ENCODE measurements around the gene RACGAP1.
A peak's percentile ranks its signal among the peaks of the same experiment; 100 is the strongest.

Gene RACGAP1

GRCh38 chr12:50061171-50061570 is 35.9 kb upstream of the RACGAP1 start:
- Histone ChIP-seq H3K27me3 (ENCODE audit: low read depth) (no peaks in the 10 kb centered on the region), H3K4me3 (no peak overlapping the region), H3K36me3 (replicated peaks) (peaks cover 31% of the 10 kb centered on the region), H3K9me3 (no peaks in the 10 kb centered on the region), H3K4me1 (peaks cover 5% of the 10 kb centered on the region)
- in situ Hi-C loops (cut with MboI; ENCODE audit: low sequenced_read_pairs): no loop called here
- DNase-seq (ENCODE audit: low spot score in 2 of 2): no peak

GRCh38 chr12:50060120-50060468 is 34.8 kb upstream of the RACGAP1 start:
- in situ Hi-C loops (cut with MboI; ENCODE audit: low sequenced_read_pairs): no loop called here
- H3K4me3 ChIP-seq: no peak overlapping the region
- no peaks in the 10 kb centered on the region for H3K9me3 ChIP-seq
- DNase-seq (ENCODE audit: low spot score in 2 of 2): no peak
- no peaks in the 10 kb centered on the region for H3K27me3 ChIP-seq (ENCODE audit: low read depth)
- peaks cover 5% of the 10 kb centered on the region for H3K4me1 ChIP-seq
- peaks cover 26% of the 10 kb centered on the region for H3K36me3 ChIP-seq (replicated peaks)

- H3K9me3 ChIP-seq: no peaks in the 10 kb centered on the region
- no peak overlapping the region for H3K4me3 ChIP-seq
- DNase-seq (ENCODE audit: low spot score in 2 of 2): no peak
- peaks cover 26% of the 10 kb centered on the region for H3K36me3 ChIP-seq (replicated peaks)
- H3K27me3 ChIP-seq (ENCODE audit: low read depth): no peaks in the 10 kb centered on the region
- peaks cover 5% of the 10 kb centered on the region for H3K4me1 ChIP-seq
- in situ Hi-C loops (cut with MboI; ENCODE audit: low sequenced_read_pairs): loop anchor here (10.0 kb wide), 1 partner anchor 285 kb away; no protein-coding TSS in a partner anchor
Observed at GRCh38 chr12:50059440-50060119, 34.3 kb upstream of the RACGAP1 start.

DNA sequence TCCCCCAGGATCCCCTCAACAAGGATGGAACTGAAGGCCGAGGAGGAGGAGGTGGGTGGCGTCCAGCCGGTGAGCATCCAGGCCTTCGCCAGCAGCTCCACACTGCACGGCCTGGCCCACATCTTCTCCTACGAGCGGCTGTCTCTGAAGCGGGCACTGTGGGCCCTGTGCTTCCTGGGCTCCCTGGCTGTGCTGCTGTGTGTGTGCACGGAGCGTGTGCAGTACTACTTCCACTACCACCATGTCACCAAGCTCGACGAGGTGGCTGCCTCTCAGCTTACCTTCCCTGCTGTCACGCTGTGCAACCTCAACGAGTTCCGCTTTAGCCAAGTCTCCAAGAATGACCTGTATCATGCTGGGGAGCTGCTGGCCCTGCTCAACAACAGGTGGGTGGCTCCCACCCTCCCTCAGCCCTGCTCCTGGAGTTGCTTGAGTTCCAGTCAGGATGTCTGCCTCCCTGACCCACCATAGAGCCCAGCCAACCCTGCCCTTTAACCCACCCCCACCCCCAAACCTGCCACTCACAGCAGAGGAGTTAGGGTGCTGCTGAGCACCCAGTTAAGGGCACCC is 33.5 kb upstream of the RACGAP1 start:
- Histone ChIP-seq H3K9me3 (no peaks in the 10 kb centered on the region), H3K4me3 (no peak overlapping the region), H3K27me3 (ENCODE audit: low read depth) (no peaks in the 10 kb centered on the region), H3K4me1 (peaks cover 5% of the 10 kb centered on the region), H3K36me3 (replicated peaks) (peaks cover 26% of the 10 kb centered on the region)
- DNase-seq (ENCODE audit: low spot score in 2 of 2): no peak
- in situ Hi-C loops (cut with MboI; ENCODE audit: low sequenced_read_pairs): loop anchor here (10.0 kb wide), 1 partner anchor 284 kb away; no protein-coding TSS in a partner anchor

DNA sequence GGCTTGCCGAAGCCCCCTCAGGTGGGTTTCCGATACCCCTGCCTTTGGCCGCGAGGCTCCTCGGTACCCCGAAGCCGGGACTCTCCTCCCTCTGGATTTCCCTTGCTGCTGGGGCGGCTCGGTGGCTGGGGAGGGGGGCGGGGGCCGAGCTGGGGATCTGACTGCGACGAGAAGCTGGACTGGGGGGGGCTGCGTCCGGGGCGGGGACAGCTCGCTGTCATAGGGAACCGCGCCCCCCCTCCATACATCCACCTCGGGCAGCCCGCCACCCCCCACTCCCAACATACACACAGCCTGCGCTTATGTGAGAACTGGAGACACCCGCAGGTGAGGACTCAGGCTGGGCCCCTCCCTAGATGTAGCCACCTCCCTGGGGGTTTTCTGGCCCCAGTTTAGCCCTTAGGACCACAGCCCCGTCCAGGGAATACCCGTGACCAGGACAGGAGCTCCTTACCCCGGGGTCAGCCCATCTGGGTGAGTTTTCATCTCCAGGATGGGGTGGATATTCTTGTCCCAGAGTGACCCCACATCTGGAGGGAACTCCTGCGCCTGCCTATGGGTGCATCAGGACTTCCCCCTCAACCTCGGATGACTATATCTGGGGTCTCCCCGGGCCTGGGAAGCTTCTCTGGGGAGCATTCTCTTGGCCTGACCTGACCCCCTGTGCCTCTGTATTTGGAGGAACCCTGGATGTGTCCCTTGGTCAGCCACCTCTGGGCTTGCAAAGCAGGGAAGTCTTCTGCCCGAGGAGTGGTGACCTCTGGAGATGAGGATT is 32.8 kb upstream of the RACGAP1 start:
- no peaks in the 10 kb centered on the region for H3K9me3 ChIP-seq
- in situ Hi-C loops (cut with MboI; ENCODE audit: low sequenced_read_pairs): loop anchor here (10.0 kb wide), 1 partner anchor 283 kb away; no protein-coding TSS in a partner anchor
- peak in 1 of 2 experiments; percentile 35 for DNase-seq (ENCODE audit: low spot score in 2 of 2)
- H3K27me3 ChIP-seq (ENCODE audit: low read depth): no peaks in the 10 kb centered on the region
- H3K4me3 ChIP-seq: peak overlapping the region; percentile 54
- H3K4me1 ChIP-seq: peaks cover 5% of the 10 kb centered on the region
- H3K36me3 ChIP-seq (replicated peaks): peaks cover 26% of the 10 kb centered on the region

DNA sequence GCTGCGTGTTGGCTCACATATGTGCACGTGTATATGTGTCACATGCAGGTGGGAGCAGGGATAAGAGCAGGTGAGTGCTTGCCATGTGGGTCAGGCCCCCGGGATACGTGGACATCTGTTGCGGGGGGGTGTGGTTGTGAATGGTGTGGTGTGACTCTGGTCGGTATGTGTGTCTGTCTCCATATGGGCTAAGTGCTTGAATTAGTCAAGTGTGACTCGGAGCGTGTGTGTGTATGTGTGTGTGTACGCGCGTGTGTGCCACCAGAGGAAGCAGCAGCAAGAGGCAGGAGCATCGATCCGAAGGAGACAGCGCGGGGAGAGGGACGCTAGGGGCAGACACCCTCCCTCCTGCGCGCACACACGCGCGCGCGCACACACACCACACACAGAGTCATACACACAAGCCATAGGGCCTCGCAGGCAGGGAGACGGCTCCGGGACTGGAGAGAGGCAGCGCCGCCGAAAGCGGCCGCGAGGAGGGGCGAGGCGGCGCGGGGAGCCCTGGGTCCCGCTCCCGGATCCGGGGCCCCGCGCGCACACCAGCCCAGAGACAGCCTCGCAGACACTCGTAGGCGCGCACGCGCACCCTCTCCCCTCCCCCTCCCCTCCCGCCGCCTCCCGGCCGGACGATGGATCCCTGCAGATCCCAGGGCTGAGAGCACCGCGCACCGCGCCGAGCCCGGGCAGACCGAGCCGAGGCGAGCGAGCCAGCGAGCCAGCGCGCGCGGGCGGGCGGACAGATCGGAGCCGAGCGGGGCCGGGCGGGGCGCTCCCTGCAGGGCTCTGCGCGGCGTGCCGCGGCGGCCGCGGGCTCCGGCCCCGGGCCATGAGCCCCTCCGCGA is 31.9 kb upstream of the RACGAP1 start, which contains the start of gene ASIC1:
Gene ASIC1, plus strand, starts transcription at position 597 of the 842 bp plus-strand sequence. CDS start 1,171 bp downstream, outside the sequence.
- peaks cover 22% of the 10 kb centered on the region for H3K36me3 ChIP-seq (replicated peaks)
- H3K27me3 ChIP-seq (ENCODE audit: low read depth): no peaks in the 10 kb centered on the region
- H3K4me1 ChIP-seq: peaks cover 5% of the 10 kb centered on the region
- in situ Hi-C loops (cut with MboI; ENCODE audit: low sequenced_read_pairs): loop anchor here (10.0 kb wide), 1 partner anchor 282 kb away; no protein-coding TSS in a partner anchor
- DNase-seq (ENCODE audit: low spot score in 2 of 2): peak; percentile 41 to 87
- no peaks in the 10 kb centered on the region for H3K9me3 ChIP-seq
- peak within 1 kb of the TSS; percentile 54 for H3K4me3 ChIP-seq

DNA sequence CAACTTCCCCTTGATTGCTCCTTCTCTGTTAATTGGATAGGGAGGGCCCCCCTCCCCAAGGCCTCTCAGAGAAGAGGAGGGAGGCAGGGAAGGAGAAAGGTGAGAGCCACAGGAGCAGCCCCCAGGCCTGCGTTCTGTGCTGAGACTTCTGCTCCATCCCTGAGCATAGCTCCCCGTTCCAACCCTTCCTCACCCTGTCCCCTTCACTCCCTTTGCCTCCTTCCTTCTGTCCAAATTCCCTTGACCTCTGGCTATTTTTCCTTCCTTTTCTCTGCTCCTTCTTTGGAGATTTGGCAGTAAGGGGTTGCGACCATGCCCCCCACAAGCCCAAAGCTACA is 31.3 kb upstream of the RACGAP1 start:
- Histone ChIP-seq H3K27me3 (ENCODE audit: low read depth) (no peaks in the 10 kb centered on the region), H3K4me1 (peaks cover 5% of the 10 kb centered on the region), H3K36me3 (replicated peaks) (peaks cover 18% of the 10 kb centered on the region), H3K4me3 (peak overlapping the region; percentile 54), H3K9me3 (no peaks in the 10 kb centered on the region)
- in situ Hi-C loops (cut with MboI; ENCODE audit: low sequenced_read_pairs): loop anchor here (10.0 kb wide), 1 partner anchor 282 kb away; no protein-coding TSS in a partner anchor
- DNase-seq (ENCODE audit: low spot score in 2 of 2): no peak

- in situ Hi-C loops (cut with MboI; ENCODE audit: low sequenced_read_pairs): loop anchor here (10.0 kb wide), 1 partner anchor 281 kb away; no protein-coding TSS in a partner anchor
- H3K9me3 ChIP-seq: no peaks in the 10 kb centered on the region
- DNase-seq (ENCODE audit: low spot score in 2 of 2): peak; percentile 25 to 66
- H3K36me3 ChIP-seq (replicated peaks): peaks cover 12% of the 10 kb centered on the region; the same call in 1 of the 2 replicates
- H3K27me3 ChIP-seq (ENCODE audit: low read depth): no peaks in the 10 kb centered on the region
- no peak overlapping the region for H3K4me3 ChIP-seq
- H3K4me1 ChIP-seq: peaks cover 5% of the 10 kb centered on the region
Observed at GRCh38 chr12:50055831-50056638, 30.7 kb upstream of the RACGAP1 start.

GRCh38 chr12:50053583-50053982 is 28.3 kb upstream of the RACGAP1 start:
- peaks cover 8% of the 10 kb centered on the region for H3K4me1 ChIP-seq
- H3K4me3 ChIP-seq: no peak overlapping the region
- H3K9me3 ChIP-seq: no peaks in the 10 kb centered on the region
- H3K36me3 ChIP-seq (replicated peaks): no peaks in the 10 kb centered on the region
- no peak for DNase-seq (ENCODE audit: low spot score in 2 of 2)
- in situ Hi-C loops (cut with MboI; ENCODE audit: low sequenced_read_pairs): loop anchor here (10.0 kb wide), 1 partner anchor 279 kb away; no protein-coding TSS in a partner anchor
- H3K27me3 ChIP-seq (ENCODE audit: low read depth): peaks cover 3% of the 10 kb centered on the region; the same call in 1 of the 2 replicates

- Histone ChIP-seq H3K4me3 (no peak overlapping the region), H3K36me3 (replicated peaks) (no peaks in the 10 kb centered on the region), H3K27me3 (ENCODE audit: low read depth) (peaks cover 3% of the 10 kb centered on the region; the same call in 1 of the 2 replicates), H3K9me3 (no peaks in the 10 kb centered on the region), H3K4me1 (peaks cover 8% of the 10 kb centered on the region)
- no peak for DNase-seq (ENCODE audit: low spot score in 2 of 2)
- in situ Hi-C loops (cut with MboI; ENCODE audit: low sequenced_read_pairs): loop anchor here (10.0 kb wide), 1 partner anchor 278 kb away; no protein-coding TSS in a partner anchor
Observed at GRCh38 chr12:50052964-50053363, 27.7 kb upstream of the RACGAP1 start.

- Histone ChIP-seq H3K27me3 (ENCODE audit: low read depth) (peaks cover 3% of the 10 kb centered on the region; the same call in 1 of the 2 replicates), H3K36me3 (replicated peaks) (no peaks in the 10 kb centered on the region), H3K4me3 (no peak overlapping the region), H3K4me1 (peaks cover 8% of the 10 kb centered on the region), H3K9me3 (no peaks in the 10 kb centered on the region)
- DNase-seq (ENCODE audit: low spot score in 2 of 2): no peak
- in situ Hi-C loops (cut with MboI; ENCODE audit: low sequenced_read_pairs): loop anchor here (10.0 kb wide), 1 partner anchor 278 kb away; no protein-coding TSS in a partner anchor
Observed at GRCh38 chr12:50052544-50052943, 27.2 kb upstream of the RACGAP1 start.

- in situ Hi-C loops (cut with MboI; ENCODE audit: low sequenced_read_pairs): loop anchor here (10.0 kb wide), 1 partner anchor 276 kb away; no protein-coding TSS in a partner anchor
- Histone ChIP-seq H3K27me3 (ENCODE audit: low read depth) (peaks cover 3% of the 10 kb centered on the region; the same call in 1 of the 2 replicates), H3K4me1 (peaks cover 3% of the 10 kb centered on the region)
Observed at GRCh38 chr12:50051101-50051806, 26.0 kb upstream of the RACGAP1 start.

More at GRCh38 chr12:50051101-50051806, 26.0 kb upstream of the RACGAP1 start:
- Histone ChIP-seq H3K4me3 (no peak overlapping the region), H3K9me3 (no peaks in the 10 kb centered on the region), H3K36me3 (replicated peaks) (no peaks in the 10 kb centered on the region)
- peak in 1 of 2 experiments; percentile 32 for DNase-seq (ENCODE audit: low spot score in 2 of 2)

Data from HAP-1 (cell line).